Heart right ventricle (tissue), 16 donors: Measurements from ENCODE around the gene ATRN. TPM values are rescaled to one million over a fixed set of nuclear protein-coding genes. Genes with fewer than 3 reads are reported as not detected.

Experiments
- ATAC-seq, 8 donors: fragments of 200-7000 bp; cut with Tn5 transposase; one replicate each; pipeline ENCODE4 v1.9.1; 2020; ENCODE audit warnings: mild to moderate bottlenecking in 8 of 8, moderate library complexity in 8 of 8, moderate number of reproducible peaks in 1 of 8
- DNase-seq, 2 donors: peaks; one replicate each; pipeline ENCODE4 v3.0.0-alpha.2; 2020
- H3K27ac ChIP-seq, 10 donors: fragments of 200-600 bp; sonication (generic) in 2 of 10; one replicate each; pipeline versions ENCODE4 v1.5.0 to v1.8.0; 2020 to 2022; ENCODE audit warnings: mild to moderate bottlenecking in 3 of 10
- H3K27me3 ChIP-seq, 7 donors: fragments of 200-600 bp; one replicate each; pipeline ENCODE4 v1.8.0; 2021 to 2022; ENCODE audit warnings: mild to moderate bottlenecking in 2 of 7
- H3K36me3 ChIP-seq, 9 donors: fragments of 200-600 bp; sonication (generic) in 1 of 9; one replicate each; pipeline versions ENCODE4 v1.5.0 to v1.8.0; 2020 to 2022; ENCODE audit warnings: mild to moderate bottlenecking in 2 of 9
- H3K4me1 ChIP-seq, 9 donors: fragments of 200-600 bp; sonication (generic) in 1 of 9; one replicate each; pipeline versions ENCODE4 v1.5.0 to v1.8.0; 2020 to 2022; ENCODE audit warnings: mild to moderate bottlenecking in 4 of 9
- H3K4me3 ChIP-seq, 10 donors: fragments of 200-600 bp; sonication (generic) in 2 of 10; one replicate each; pipeline versions ENCODE4 v1.5.0 to v1.8.0; 2020 to 2022; ENCODE audit warnings: mild to moderate bottlenecking in 7 of 10, moderate library complexity in 2 of 10
- H3K9me3 ChIP-seq, 11 donors: fragments of 200-600 bp in 10 of 11; sonication (generic) in 2 of 11; one replicate each; pipeline versions ENCODE4 v1.5.0 to v1.8.0; 2013 to 2022; ENCODE audit warnings: mild to moderate bottlenecking in 2 of 11, control low read depth in 1 of 11, moderate library complexity in 1 of 11
- CTCF ChIP-seq, 9 donors: fragments of 200-600 bp; sonication (generic) in 2 of 9; IDR thresholded peaks; one replicate each; pipeline versions ENCODE4 v1.5.0 to v1.8.0; 2021 to 2022; ENCODE audit warnings: antibody characterized with exemption in 9 of 9, mild to moderate bottlenecking in 5 of 9, moderate library complexity in 1 of 9
- WGBS, 2 donors: extraction: QIAGEN DNeasy Blood & Tissue Kit; methylation state at CpG; one replicate each; pipeline ENCODE4 v1.1.7; 2013; ENCODE audit warnings: inconsistent platforms in 1 of 2; 5-methylcytosine and 5-hydroxymethylcytosine counted together
- intact Hi-C, 10 donors: fragments of 100-400 bp; cut with DNase I; formaldehyde crosslinking; loops; one replicate each; pipeline versions ENCODE4 v1.11.1 to v1.14.2; 2022
- polyA plus RNA-seq, 2 donors: library from polyadenylated mRNA; stranded (reverse); fragments of 200-250 nt; gene quantifications; one replicate each; pipeline ENCODE4 v1.2.3, GENCODE V29; 2013
- total RNA-seq, 10 donors: library from RNA; stranded (reverse); fragmentation: NEBNext Ultra II Directional in 3 of 10; extraction: Animal tissue kit (Norgen Biotek cat#: 25700) in 3 of 10; gene quantifications; one replicate each; pipeline versions ENCODE4 v1.2.1 to v1.2.4, GENCODE V29; 2021 to 2023
- donor health status: Arrhythmogenic right ventricular cardiomyopathy.
- donor health status: ischemic (EF 13 %, LVEDD 7.1; RV severe dilation, severe dysfunction).
- donor health status: healthy with polysubstance abuse.
- donor health status: DM: no; HTN: yes; CAD: no.
- donor health status: DM: no; HTN: no; CAD: no.
- donor health status: ischemic (EF 25% LVEDD 6.9; RV normal size, moderate dysfunction).
- donor health status: ischemic (EF 25% LVEDD 5.7; RV mildly dilated, moderate dysfunction).
- donor health status: healthy.
- donor health status: DM: yes; HTN: yes; CAD: no.
- donor health status: Ischemic cardiomyopathy.
- donor health status: ischemic (EF 35%, LVEDD 5.7; RV mildly dilated, moderate dysfunction).
- donor health status: nonischemic (EF 11% LVEDD 7.7; RV severe dilation, severe dysfunction).
- donor health status: DM: yes; HTN: yes; CAD: no.
- donor health status: PGD.
- donor health status: ischemic (EF 29% LVEDD 5.4; RV normal size, mild dysfunction).
- donor health status: nonischemic (EF 23%, LVEDD 6.1; RV moderate dilation, normal function).

Gene ATRN
- total and polyA plus RNA-seq, 12 donors, result 4.6 to 44.0 (median 37.8) TPM

GRCh38 chr20:3586093-3586492 is 115.3 kb downstream of the ATRN start:
- TF ChIP-seq CTCF (IDR thresholded peaks at IDR 0.05), result no peak
- peaks cover 0 to 85% (median 26%) of the 10 kb centered on the region in 9 donors for H3K36me3 ChIP-seq
- intact Hi-C loops, result no loop called here
- DNase-seq (no peak), ATAC-seq (no peak)
- H3K4me1 ChIP-seq, result no peaks in the 10 kb centered on the region
- no peak overlapping the region for H3K4me3 ChIP-seq
- peaks cover 0 to 13% (median 0%) of the 10 kb centered on the region in 11 donors for H3K9me3 ChIP-seq
- H3K27me3 ChIP-seq, result no peaks in the 10 kb centered on the region
- WGBS, 2 donors, result 96 to 100% methylated on average over 1 of the region's 1 CpG
- no peak overlapping the region for H3K27ac ChIP-seq

DNA sequence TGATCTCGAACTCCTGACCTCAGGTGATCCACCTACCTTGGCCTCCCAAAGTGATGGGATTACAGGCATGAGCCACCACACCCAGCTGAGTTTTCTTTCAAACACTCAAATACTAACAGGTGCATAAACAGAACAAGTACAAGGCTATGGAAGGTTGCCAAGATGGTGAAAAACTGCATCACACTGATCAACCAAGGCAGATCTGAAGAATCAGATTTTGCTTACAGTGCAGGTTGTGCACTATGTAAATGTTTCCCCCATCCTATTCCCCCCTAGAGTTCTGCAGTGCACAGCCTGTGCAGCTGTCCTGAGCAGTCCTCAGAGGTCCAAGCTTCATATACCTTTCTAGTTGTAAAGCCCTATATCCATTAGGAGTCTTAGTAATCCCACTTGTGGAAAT is 119.3 kb downstream of the ATRN start:
- no peak for ATAC-seq
- DNase-seq, result no peak
- WGBS, 2 donors, result 92 to 96% methylated on average over 1 of the region's 1 CpG
- TF ChIP-seq CTCF (IDR thresholded peaks at IDR 0.05), result no peak
- H3K4me1 ChIP-seq, result no peaks in the 10 kb centered on the region
- no peaks in the 10 kb centered on the region for H3K27me3 ChIP-seq
- intact Hi-C loops, result no loop called here
- H3K9me3 ChIP-seq, result peaks cover 0 to 13% (median 0%) of the 10 kb centered on the region in 11 donors
- no peak overlapping the region for H3K27ac ChIP-seq
- H3K36me3 ChIP-seq, result peaks cover 0 to 93% (median 51%) of the 10 kb centered on the region in 9 donors
- no peak overlapping the region for H3K4me3 ChIP-seq

- DNase-seq, result no peak
- no peaks in the 10 kb centered on the region for H3K4me1 ChIP-seq
- peaks cover 0 to 93% (median 45%) of the 10 kb centered on the region in 9 donors for H3K36me3 ChIP-seq
- TF ChIP-seq CTCF (IDR thresholded peaks at IDR 0.05), result no peak
- no peak for ATAC-seq
- intact Hi-C loops, result no loop called here
- H3K27me3 ChIP-seq, result no peaks in the 10 kb centered on the region
- no peaks in the 10 kb centered on the region for H3K9me3 ChIP-seq
- no peak overlapping the region for H3K27ac ChIP-seq
- no peak overlapping the region for H3K4me3 ChIP-seq
- 94 to 98% methylated on average over 4 of the region's 4 CpGs for WGBS, 2 donors
Observed at GRCh38 chr20:3592931-3593330, 122.1 kb downstream of the ATRN start.

- intact Hi-C loops, result no loop called here
- no peaks in the 10 kb centered on the region for H3K9me3 ChIP-seq
- no peak overlapping the region for H3K27ac ChIP-seq
- 96 to 98% methylated on average over 4 of the region's 4 CpGs for WGBS, 2 donors
- TF ChIP-seq CTCF (IDR thresholded peaks at IDR 0.05), result no peak
- H3K4me3 ChIP-seq, result no peak overlapping the region
- H3K4me1 ChIP-seq, result no peaks in the 10 kb centered on the region
- DNase-seq, result no peak
- peaks cover 0 to 100% (median 54%) of the 10 kb centered on the region in 9 donors for H3K36me3 ChIP-seq
- no peaks in the 10 kb centered on the region for H3K27me3 ChIP-seq
- no peak for ATAC-seq
Observed at GRCh38 chr20:3595541-3595940, 124.7 kb downstream of the ATRN start.
